ENCODE data around the gene ARHGEF7.

The ARHGEF7 gene

GRCh38 chr13:111152844-111153243, 37.7 kb downstream of the ARHGEF7 start:
- peak overlapping the region; percentile 79 for H3K4me3 ChIP-seq (ENCODE audit: insufficient read depth, low read length, poor library complexity, severe bottlenecking)
- peaks cover 6% of the 10 kb centered on the region; the same call in 1 of the 2 replicates for H3F3A ChIP-seq (ENCODE audit: insufficient read depth)
- H3K9ac ChIP-seq (ENCODE audit: low read length): peak overlapping the region; percentile 89
- peak overlapping the region; percentile 37; the same call in 1 of the 2 replicates for H3K27ac ChIP-seq (ENCODE audit: low read depth, low read length)
- H3K9me2 ChIP-seq (replicated peaks; ENCODE audit: insufficient read depth, low read length): no peaks in the 10 kb centered on the region
- no peaks in the 10 kb centered on the region for H3K27me3 ChIP-seq (ENCODE audit: low read length)
- no peaks in the 10 kb centered on the region for H3K9me3 ChIP-seq (ENCODE audit: insufficient read depth, low read length)
- peak overlapping the region; percentile 96 for H2AFZ ChIP-seq (ENCODE audit: low read depth, low read length, severe bottlenecking)
- no peaks in the 10 kb centered on the region for H3K36me3 ChIP-seq (ENCODE audit: low read length)
- H3K4me2 ChIP-seq (ENCODE audit: low read depth, low read length, poor library complexity, severe bottlenecking): peak overlapping the region; percentile 93
- peaks cover 6% of the 10 kb centered on the region; the same call in 1 of the 2 replicates for H4K20me1 ChIP-seq (ENCODE audit: low read depth, low read length)
- TF ChIP-seq EZH2phosphoT487 (conservative IDR thresholded peaks at IDR 0.05; ENCODE audit: low read length) (no peak), CTCF (IDR thresholded peaks at IDR 0.05; ENCODE audit: insufficient read depth, low read length, poor library complexity, severe bottlenecking) (no peak)
- peaks cover 37% of the 10 kb centered on the region for H3K79me2 ChIP-seq (ENCODE audit: insufficient read depth, low read length)

- H3K9ac ChIP-seq (ENCODE audit: low read length): peak overlapping the region; percentile 89
- peaks cover 6% of the 10 kb centered on the region; the same call in 1 of the 2 replicates for H4K20me1 ChIP-seq (ENCODE audit: low read depth, low read length)
- H2AFZ ChIP-seq (ENCODE audit: low read depth, low read length, severe bottlenecking): peak overlapping the region; percentile 96
- peaks cover 43% of the 10 kb centered on the region for H3K79me2 ChIP-seq (ENCODE audit: insufficient read depth, low read length)
- no peaks in the 10 kb centered on the region for H3K36me3 ChIP-seq (ENCODE audit: low read length)
- no peaks in the 10 kb centered on the region for H3K9me3 ChIP-seq (ENCODE audit: insufficient read depth, low read length)
- no peaks in the 10 kb centered on the region for H3K27me3 ChIP-seq (ENCODE audit: low read length)
- H3F3A ChIP-seq (ENCODE audit: insufficient read depth): peaks cover 6% of the 10 kb centered on the region; the same call in 1 of the 2 replicates
- peak overlapping the region; percentile 93 for H3K4me2 ChIP-seq (ENCODE audit: low read depth, low read length, poor library complexity, severe bottlenecking)
- no peaks in the 10 kb centered on the region for H3K9me2 ChIP-seq (replicated peaks; ENCODE audit: insufficient read depth, low read length)
- H3K27ac ChIP-seq (ENCODE audit: low read depth, low read length): peak overlapping the region; percentile 70
- TF ChIP-seq EZH2phosphoT487 (conservative IDR thresholded peaks at IDR 0.05; ENCODE audit: low read length): no peak
- no peak for TF ChIP-seq CTCF (IDR thresholded peaks at IDR 0.05; ENCODE audit: insufficient read depth, low read length, poor library complexity, severe bottlenecking)
- H3K4me3 ChIP-seq (ENCODE audit: insufficient read depth, low read length, poor library complexity, severe bottlenecking): peak overlapping the region; percentile 79
Observed at GRCh38 chr13:111153279-111153976, 38.3 kb downstream of the ARHGEF7 start.

GRCh38 chr13:111153977-111154332, 38.8 kb downstream of the ARHGEF7 start:
- Histone ChIP-seq H3K27ac (ENCODE audit: low read depth, low read length) (peak overlapping the region; percentile 70), H3K9ac (ENCODE audit: low read length) (peak overlapping the region; percentile 89), H3K4me3 (ENCODE audit: insufficient read depth, low read length, poor library complexity, severe bottlenecking) (peak overlapping the region; percentile 79), H4K20me1 (ENCODE audit: low read depth, low read length) (peaks cover 6% of the 10 kb centered on the region; the same call in 1 of the 2 replicates), H3K27me3 (ENCODE audit: low read length) (no peaks in the 10 kb centered on the region), H2AFZ (ENCODE audit: low read depth, low read length, severe bottlenecking) (peak overlapping the region; percentile 96), H3K79me2 (ENCODE audit: insufficient read depth, low read length) (peaks cover 48% of the 10 kb centered on the region), H3K9me2 (replicated peaks; ENCODE audit: insufficient read depth, low read length) (no peaks in the 10 kb centered on the region), H3F3A (ENCODE audit: insufficient read depth) (peaks cover 6% of the 10 kb centered on the region; the same call in 1 of the 2 replicates), H3K9me3 (ENCODE audit: insufficient read depth, low read length) (no peaks in the 10 kb centered on the region), H3K36me3 (ENCODE audit: low read length) (peaks cover 5% of the 10 kb centered on the region; the same call in 1 of the 2 replicates), H3K4me2 (ENCODE audit: low read depth, low read length, poor library complexity, severe bottlenecking) (peak overlapping the region; percentile 85)
- TF ChIP-seq CTCF (IDR thresholded peaks at IDR 0.05; ENCODE audit: insufficient read depth, low read length, poor library complexity, severe bottlenecking) (no peak), EZH2phosphoT487 (conservative IDR thresholded peaks at IDR 0.05; ENCODE audit: low read length) (no peak)

Data from SU-DHL-6 (cell line).